Retinal pigment epithelial cell (primary cell): Measurements from ENCODE around the gene LRIF1.

Experiments
- DNase-seq: peaks from one replicate; pipeline ENCODE4 v3.0.0-alpha.2; 2010; ENCODE audit warnings: low read depth
- H3K4me3 ChIP-seq: 2 replicates; pipeline ENCODE4 v1.5.1; 2011; ENCODE audit warnings: mild to moderate bottlenecking, low read length, control low read depth, moderate library complexity
- TF ChIP-seq, protein P1 (sequence below): conservative IDR thresholded peaks from 2 replicates; pipeline ENCODE4 v1.5.1; 2011; ENCODE audit warnings: low read depth, low read length, control low read depth, inconsistent platforms

Gene LRIF1

DNA sequence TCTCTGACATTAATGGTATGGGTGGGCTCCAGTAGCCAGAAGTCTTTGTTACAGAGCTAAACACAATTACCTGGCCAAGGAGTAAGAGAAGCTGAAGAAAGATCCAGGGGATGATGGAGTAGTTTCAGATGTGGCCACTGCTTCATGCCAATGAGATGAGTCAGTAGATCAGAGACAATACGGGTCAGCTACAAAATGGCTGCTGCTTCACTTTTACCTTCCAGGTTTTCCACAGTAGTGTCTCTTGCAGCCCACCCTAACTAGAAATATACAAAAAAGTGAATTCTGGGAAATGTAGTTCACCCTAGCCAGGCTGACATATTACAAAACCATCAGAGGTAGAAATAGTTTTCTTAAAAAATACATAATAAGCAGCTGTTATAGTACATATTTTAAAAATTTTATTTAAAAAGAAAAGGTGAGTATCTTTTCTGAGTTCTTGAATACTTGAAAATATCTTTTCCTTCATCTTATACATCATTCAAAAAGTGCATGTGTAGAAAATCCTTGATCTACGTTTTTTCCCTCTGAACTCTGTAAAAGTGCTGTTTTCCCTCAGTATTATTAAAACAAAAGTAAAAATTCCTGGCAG is 36.1 kb downstream of the LRIF1 start:
- TF ChIP-seq, protein P1, sequence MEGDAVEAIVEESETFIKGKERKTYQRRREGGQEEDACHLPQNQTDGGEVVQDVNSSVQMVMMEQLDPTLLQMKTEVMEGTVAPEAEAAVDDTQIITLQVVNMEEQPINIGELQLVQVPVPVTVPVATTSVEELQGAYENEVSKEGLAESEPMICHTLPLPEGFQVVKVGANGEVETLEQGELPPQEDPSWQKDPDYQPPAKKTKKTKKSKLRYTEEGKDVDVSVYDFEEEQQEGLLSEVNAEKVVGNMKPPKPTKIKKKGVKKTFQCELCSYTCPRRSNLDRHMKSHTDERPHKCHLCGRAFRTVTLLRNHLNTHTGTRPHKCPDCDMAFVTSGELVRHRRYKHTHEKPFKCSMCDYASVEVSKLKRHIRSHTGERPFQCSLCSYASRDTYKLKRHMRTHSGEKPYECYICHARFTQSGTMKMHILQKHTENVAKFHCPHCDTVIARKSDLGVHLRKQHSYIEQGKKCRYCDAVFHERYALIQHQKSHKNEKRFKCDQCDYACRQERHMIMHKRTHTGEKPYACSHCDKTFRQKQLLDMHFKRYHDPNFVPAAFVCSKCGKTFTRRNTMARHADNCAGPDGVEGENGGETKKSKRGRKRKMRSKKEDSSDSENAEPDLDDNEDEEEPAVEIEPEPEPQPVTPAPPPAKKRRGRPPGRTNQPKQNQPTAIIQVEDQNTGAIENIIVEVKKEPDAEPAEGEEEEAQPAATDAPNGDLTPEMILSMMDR = no peak
- DNase-seq = no peak
- no peak overlapping the region for H3K4me3 ChIP-seq

DNA sequence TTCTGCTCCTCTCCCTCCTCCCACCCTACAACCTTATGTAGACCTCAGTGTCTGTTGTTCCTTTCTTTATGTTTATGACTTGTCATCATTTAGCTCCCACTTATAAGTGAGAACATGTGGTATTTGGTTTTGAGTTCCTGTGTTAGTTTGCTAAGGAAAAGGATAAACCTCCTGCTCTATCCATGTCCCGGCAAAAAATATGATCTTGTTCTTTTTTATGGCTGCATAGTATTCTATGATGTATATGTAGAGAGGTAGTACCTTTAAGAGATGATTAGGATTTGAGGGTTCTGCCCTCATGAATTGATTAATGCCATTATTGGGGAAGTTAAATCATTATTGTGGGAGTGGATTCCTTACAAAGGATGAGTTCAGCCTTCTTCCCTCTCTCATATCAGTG is 41.8 kb downstream of the LRIF1 start:
- no peak overlapping the region for H3K4me3 ChIP-seq
- TF ChIP-seq, protein P1 = no peak
- no peak for DNase-seq

DNA sequence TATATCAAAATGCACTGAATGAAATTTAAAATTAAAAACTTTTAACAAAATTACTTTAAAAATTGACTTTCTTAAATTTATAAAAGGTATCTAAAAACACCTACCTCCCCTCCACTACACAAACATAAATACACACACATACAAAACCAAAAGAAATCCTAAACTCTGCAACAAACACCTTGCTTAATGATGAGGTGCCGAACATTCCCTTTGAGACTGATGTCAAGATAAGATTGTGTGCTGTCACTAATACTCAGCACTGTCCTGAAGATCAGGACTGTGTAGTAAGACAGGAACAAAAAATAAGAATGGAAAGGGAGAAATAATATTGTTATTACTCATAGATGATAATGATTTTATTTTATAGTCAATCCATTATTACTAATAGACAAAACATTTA is 45.7 kb downstream of the LRIF1 start:
- TF ChIP-seq, protein P1 = no peak
- no peak for DNase-seq
- H3K4me3 ChIP-seq = no peak overlapping the region

DNA sequence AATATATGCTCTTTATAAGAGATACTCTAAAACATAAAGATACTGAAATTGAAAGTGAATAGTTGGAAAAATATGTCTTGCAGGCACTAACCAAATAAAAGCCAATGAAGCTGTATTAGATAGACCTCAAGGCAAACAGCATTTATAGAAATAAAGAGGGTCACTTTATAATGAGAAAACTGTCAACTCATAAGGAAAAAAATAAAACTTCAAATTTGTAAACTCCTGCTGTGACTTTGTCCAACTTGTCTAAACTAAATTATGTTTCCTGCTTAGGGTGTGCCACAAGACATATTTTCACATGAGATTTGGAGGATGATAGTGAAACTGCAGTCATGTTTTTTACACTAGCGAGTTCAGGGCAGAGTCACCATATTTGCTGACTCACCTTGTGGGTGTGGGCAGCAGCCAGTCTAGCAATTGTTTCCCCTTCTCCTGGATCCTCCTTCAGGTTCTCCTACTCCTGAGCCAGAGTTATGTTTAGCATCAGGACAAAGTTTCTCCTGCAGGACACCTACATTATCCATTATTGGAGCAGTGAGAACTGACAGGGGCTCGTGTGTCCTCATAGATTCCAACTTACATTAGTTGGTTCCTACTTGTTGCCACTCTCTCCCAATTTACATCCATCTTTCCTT is 46.9 kb downstream of the LRIF1 start:
- no peak for DNase-seq
- no peak overlapping the region for H3K4me3 ChIP-seq
- TF ChIP-seq, protein P1 = no peak

DNA sequence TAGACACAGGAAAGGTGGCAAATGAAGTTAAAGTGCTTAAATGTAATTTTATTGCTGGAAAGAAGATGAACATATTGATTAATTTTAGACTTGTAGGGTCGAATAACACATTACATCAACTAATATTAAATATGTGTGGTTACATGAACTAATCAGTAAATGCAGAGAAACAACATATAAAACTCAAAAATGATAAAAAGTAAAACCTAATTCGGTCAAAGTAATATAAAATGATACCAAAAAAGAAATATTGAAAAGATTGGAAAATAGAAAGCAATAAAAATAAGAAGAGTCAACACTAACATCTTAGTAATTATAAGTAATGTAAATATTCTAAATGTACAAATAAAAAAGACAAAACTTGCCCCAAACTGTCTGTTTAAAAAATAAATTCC is 47.5 kb downstream of the LRIF1 start:
- TF ChIP-seq, protein P1 = no peak
- H3K4me3 ChIP-seq = no peak overlapping the region
- DNase-seq = no peak

DNA sequence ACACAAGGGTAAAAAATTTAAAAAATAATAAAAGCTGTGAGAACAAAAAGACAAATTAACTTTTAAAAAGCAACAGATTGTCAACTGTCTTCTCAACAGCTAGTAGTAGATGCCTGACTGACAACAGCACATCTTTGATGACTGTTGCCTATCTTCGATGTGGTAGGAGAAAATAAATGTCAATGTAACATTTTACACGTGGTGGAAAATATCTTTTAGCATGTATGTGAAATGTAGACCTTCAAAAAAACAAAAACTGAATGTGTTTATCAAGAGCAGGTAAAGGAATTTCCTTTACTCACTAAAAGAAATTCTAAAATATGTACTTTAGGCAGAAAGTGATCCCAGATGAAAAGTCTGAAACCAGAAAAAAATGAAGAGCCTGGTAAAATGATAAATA is 47.9 kb downstream of the LRIF1 start:
- TF ChIP-seq, protein P1 = no peak
- no peak overlapping the region for H3K4me3 ChIP-seq
- no peak for DNase-seq

DNA sequence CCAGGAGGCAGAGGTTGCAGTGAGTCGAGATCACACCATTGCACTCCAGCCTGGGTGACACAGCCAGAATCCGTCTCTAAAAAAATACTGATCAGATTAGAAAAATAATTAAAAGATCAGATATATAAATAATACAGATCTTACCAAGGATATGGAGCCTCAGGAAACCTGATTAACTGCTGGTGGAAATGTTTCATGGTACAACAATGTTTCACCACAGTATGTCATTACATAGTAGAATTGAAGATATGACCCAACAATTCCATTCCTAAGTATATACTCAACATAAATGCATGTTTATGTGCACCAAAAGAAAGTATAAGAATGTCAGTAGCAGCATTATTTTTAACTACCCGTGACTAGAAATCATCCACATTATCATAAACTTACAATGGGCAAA is 49.0 kb downstream of the LRIF1 start:
- DNase-seq = no peak

More for the DNA sequence above, 49.0 kb downstream of the LRIF1 start:
- TF ChIP-seq, protein P1 = no peak
- H3K4me3 ChIP-seq = no peak overlapping the region
